Type B pancreatic cell (in vitro differentiated cells): Measurements from ENCODE around the gene TNFAIP8L3. TPM values are rescaled to one million over a fixed set of nuclear protein-coding genes. Genes with fewer than 3 reads are reported as not detected.

ENCODE experiments used
- DNase-seq: peaks from one replicate; pipeline ENCODE4 v3.0.0; 2021; ENCODE audit warnings: mixed read lengths; ENCODE audit not compliant: unreplicated experiment; ENCODE audit errors: extremely low spot score
- H3K27ac Mint-ChIP-seq: 2 replicates; pipeline ENCODE4 v1.8.0; 2021; ENCODE audit warnings: mild to moderate bottlenecking, mixed read lengths
- H3K27me3 Mint-ChIP-seq: 2 replicates; pipeline ENCODE4 v1.8.0; 2021; ENCODE audit warnings: mixed read lengths
- H3K36me3 Mint-ChIP-seq: 2 replicates; pipeline ENCODE4 v1.8.0; 2021; ENCODE audit warnings: mixed read lengths
- H3K4me1 Mint-ChIP-seq: one replicate; pipeline ENCODE4 v1.8.0; 2021; ENCODE audit warnings: mixed read lengths; ENCODE audit not compliant: unreplicated experiment
- H3K4me3 Mint-ChIP-seq: 2 replicates; pipeline ENCODE4 v1.8.0; 2021; ENCODE audit warnings: mild to moderate bottlenecking, mixed read lengths
- H3K9me3 Mint-ChIP-seq: 2 replicates; pipeline ENCODE4 v1.8.0; 2021; ENCODE audit warnings: mixed read lengths
- CTCF ChIP-seq: fragments of 200-600 bp; sonication (generic); conservative IDR thresholded peaks from 2 replicates; pipeline ENCODE4 v1.5.0; 2021; ENCODE audit warnings: antibody characterized with exemption, mild to moderate bottlenecking
- total RNA-seq: library from RNA; stranded (reverse); gene quantifications from 2 replicates; pipeline ENCODE4 v1.2.1, GENCODE V29; 2021; ENCODE audit warnings: low replicate concordance

The TNFAIP8L3 gene
- total RNA-seq, 1 donor from 2014 or later = 8.2 TPM

- Mint-ChIP-seq H3K9me3 (peaks cover 11% of the 10 kb centered on the region), H3K4me1 (peaks cover 4% of the 10 kb centered on the region), H3K36me3 (peaks cover 13% of the 10 kb centered on the region), H3K27me3 (no peaks in the 10 kb centered on the region), H3K4me3 (no peak overlapping the region), H3K27ac (peak overlapping the region; percentile 76)
- DNase-seq = no peak
- no peak for TF ChIP-seq CTCF
These were observed 87.5 kb downstream of the TNFAIP8L3 start for GRCh38 chr15:51007131-51007666.

Other genes with a start within 250 kb of the TNFAIP8L3 start
- gene AP4E1, start 186.2 kb downstream of the TNFAIP8L3 start, total RNA-seq = 7.8 and 10.1 TPM in 2 replicates
- gene CYP19A1, start 243.7 kb upstream of the TNFAIP8L3 start, total RNA-seq = 0.95 and 1.3 TPM in 2 replicates
- 0.52 and 0.68 TPM in 2 replicates for gene GLDN, start 246.7 kb upstream of the TNFAIP8L3 start, total RNA-seq